ENCODE data around the gene VDAC2. TPM values are rescaled to one million over a fixed set of nuclear protein-coding genes. Genes with fewer than 3 reads are reported as not detected.
A peak's percentile ranks its signal among the peaks of the same experiment; 100 is the strongest.

VDAC2 gene
- total and polyA plus RNA-seq, 10 of the 15 experiments (the other 5 are each of a cell fraction or from before 2014, with no cell fraction given) = 73.4 to 294 (median 146) TPM

- no peak for TF ChIP-seq E4F1 (IDR thresholded peaks at IDR 0.05; ENCODE audit: borderline replicate concordance, partially characterized antibody)
- no peak for TF ChIP-seq ZBTB40 (IDR thresholded peaks at IDR 0.05; ENCODE audit: borderline replicate concordance)
- TF ChIP-seq MEF2A (IDR thresholded peaks at IDR 0.05; ENCODE audit: insufficient read depth, low read depth, low read length) = 0 out of 2 replicates have a peak, but pooled peaks have one; percentile 46
- no peak for TF ChIP-seq JUND (IDR thresholded peaks at IDR 0.05; ENCODE audit: low read depth, low read length)
- TF ChIP-seq RELA (IDR thresholded peaks at IDR 0.05; ENCODE audit: borderline replicate concordance, partially characterized antibody) = peak; percentile 92
- TF ChIP-seq HCFC1 (IDR thresholded peaks at IDR 0.05; ENCODE audit: low read length) = peak; percentile 50; the same call in 1 of the 2 replicates
- TF ChIP-seq TBL1XR1 (IDR thresholded peaks at IDR 0.05; ENCODE audit: low read depth, low read length) = no peak
- no peak; the same call in none of the 2 replicates for TF ChIP-seq NR2F1 (conservative IDR thresholded peaks at IDR 0.05)
- TF ChIP-seq ZNF207 (IDR thresholded peaks at IDR 0.05; ENCODE audit: borderline replicate concordance) = peak; percentile 97
- TF ChIP-seq NR2C1 (IDR thresholded peaks at IDR 0.05) = no peak; the same call in 1 of the 2 replicates
- TF ChIP-seq BACH1 (IDR thresholded peaks at IDR 0.05; ENCODE audit: borderline replicate concordance) = peak; percentile 83
- peak; percentile 80 for TF ChIP-seq E2F4 (IDR thresholded peaks at IDR 0.05; ENCODE audit: low read depth, low read length)
- TF ChIP-seq MEF2B (IDR thresholded peaks at IDR 0.05; ENCODE audit: partially characterized antibody, poor library complexity, severe bottlenecking) = no peak
- no peak for TF ChIP-seq PKNOX1 (IDR thresholded peaks at IDR 0.05)
- TF ChIP-seq ATF2 (IDR thresholded peaks at IDR 0.05; ENCODE audit: low read length) = no peak
- TF ChIP-seq RUNX3 (IDR thresholded peaks at IDR 0.05; ENCODE audit: low read length) = 0 out of 2 replicates have a peak, but pooled peaks have one; percentile 41
- no peak; the same call in 1 of the 2 replicates for TF ChIP-seq NFYA (IDR thresholded peaks at IDR 0.05; ENCODE audit: borderline replicate concordance, low read depth, low read length)
- TF ChIP-seq GABPA (IDR thresholded peaks at IDR 0.05; ENCODE audit: low read depth) = no peak
Measured at GRCh38 chr10:75235375-75236177, 25.0 kb downstream of the VDAC2 start, which contains the start of gene COMTD1 (continued).
